Transverse colon (tissue), 4 donors: ENCODE results near the gene BICD1.

Source experiments
- CTCF ChIP-seq, 5 experiments: fragments of 200-600 bp in 3 of 5; fragments of 450-650 bp in 2 of 5; sonication (generic) in 3 of 5; IDR thresholded peaks; 1 replicate in 2 of 5; 2 replicates in 3 of 5; pipeline ENCODE4 v1.5.1; 2016 to 2017; ENCODE audit warnings: antibody characterized with exemption in 5 of 5, inconsistent platforms in 3 of 5, mild to moderate bottlenecking in 2 of 5, moderate library complexity in 1 of 5
- POLR2AphosphoS5 ChIP-seq, 3 donors: sonication (generic); formaldehyde crosslinking; IDR thresholded peaks; one replicate each; pipeline ENCODE4 v1.6.1; 2016; ENCODE audit warnings: antibody characterized with exemption in 3 of 3

- no peak for TF ChIP-seq POLR2AphosphoS5 (IDR thresholded peaks at IDR 0.05)
- no peak for TF ChIP-seq CTCF (IDR thresholded peaks at IDR 0.05)
Observed at GRCh38 chr12:32070370-32070769, 36.3 kb upstream of the BICD1 start.
